SJSA1 (cell line): ENCODE results near the gene PPP1CB. TPM values are rescaled to one million over a fixed set of nuclear protein-coding genes. Genes with fewer than 3 reads are reported as not detected.
"Not testable (repeated sequence)": the region's sequence is repeated elsewhere in the genome, so short reads cannot be mapped to it uniquely, and the experiment has no call there.

Experiments
- DNase-seq, 2 experiments: peaks; one replicate each; pipeline ENCODE4 v3.0.0-alpha.2; 2015 to 2020; ENCODE audit warnings: low spot score in 2 of 2, low read depth in 1 of 2
- H3K27ac ChIP-seq: fragments of 250-450 bp; sonication (Bioruptor Pico); 2 replicates; pipeline ENCODE4 v1.5.1; 2020; ENCODE audit warnings: mild to moderate bottlenecking, moderate library complexity
- H3K27me3 ChIP-seq: fragments of 250-450 bp; sonication (Bioruptor Pico); replicated peaks from 2 replicates; pipeline ENCODE4 v1.5.1; 2020; ENCODE audit warnings: mild to moderate bottlenecking, moderate library complexity
- H3K36me3 ChIP-seq: fragments of 250-450 bp; sonication (Bioruptor Pico); 2 replicates; pipeline ENCODE4 v1.5.1; 2020; ENCODE audit warnings: mild to moderate bottlenecking
- H3K4me1 ChIP-seq: fragments of 250-450 bp; sonication (Bioruptor Pico); replicated peaks from 2 replicates; pipeline ENCODE4 v1.6.1; 2021; ENCODE audit warnings: mild to moderate bottlenecking
- H3K4me3 ChIP-seq: fragments of 250-450 bp; sonication (Bioruptor Pico); 2 replicates; pipeline ENCODE4 v1.5.1; 2020; ENCODE audit warnings: mild to moderate bottlenecking
- H3K9me3 ChIP-seq: fragments of 250-450 bp; sonication (Bioruptor Pico); replicated peaks from 2 replicates; pipeline ENCODE4 v1.5.1; 2020; ENCODE audit warnings: mild to moderate bottlenecking
- total RNA-seq: library from RNA; depleted of rRNA; stranded (reverse); fragments of >200 nt; shearing (Covaris generic); gene quantifications from 2 replicates; pipeline ENCODE4 v1.2.3, GENCODE V29; 2014

PPP1CB gene
- total RNA-seq, 1 experiment from 2014 or later, result 206 TPM

GRCh38 chr2:28725021-28725711 lies 26.5 kb upstream of the PPP1CB start:
- no peak overlapping the region for H3K27ac ChIP-seq
- H3K4me3 ChIP-seq, result no peak overlapping the region
- no peaks in the 10 kb centered on the region for H3K27me3 ChIP-seq
- no peaks in the 10 kb centered on the region for H3K9me3 ChIP-seq
- no peak for DNase-seq
- H3K36me3 ChIP-seq, result no peaks in the 10 kb centered on the region
- H3K4me1 ChIP-seq, result peaks cover 7% of the 10 kb centered on the region; the same call in 1 of the 2 replicates

- H3K4me1 ChIP-seq, result peaks cover 7% of the 10 kb centered on the region; the same call in 1 of the 2 replicates
- no peak overlapping the region for H3K4me3 ChIP-seq
- no peak for DNase-seq
- H3K27ac ChIP-seq, result no peak overlapping the region
- no peaks in the 10 kb centered on the region for H3K36me3 ChIP-seq
- no peaks in the 10 kb centered on the region for H3K27me3 ChIP-seq
- no peaks in the 10 kb centered on the region for H3K9me3 ChIP-seq
Measured at GRCh38 chr2:28726177-28726576, 25.5 kb upstream of the PPP1CB start.

- H3K4me3 ChIP-seq, result no peak overlapping the region
Measured at GRCh38 chr2:28729698-28730097, 21.9 kb upstream of the PPP1CB start.

GRCh38 chr2:28730641-28731146 lies 20.9 kb upstream of the PPP1CB start:
- Histone ChIP-seq H3K4me1 (peaks cover 22% of the 10 kb centered on the region), H3K9me3 (no peaks in the 10 kb centered on the region), H3K27ac (no peak overlapping the region), H3K36me3 (no peaks in the 10 kb centered on the region), H3K27me3 (no peaks in the 10 kb centered on the region), H3K4me3 (no peak overlapping the region)
- no peak for DNase-seq

More at GRCh38 chr2:28729698-28730097, 21.9 kb upstream of the PPP1CB start:
- Histone ChIP-seq H3K36me3 (no peaks in the 10 kb centered on the region), H3K4me1 (peaks cover 14% of the 10 kb centered on the region), H3K27ac (no peak overlapping the region), H3K27me3 (no peaks in the 10 kb centered on the region), H3K9me3 (no peaks in the 10 kb centered on the region)
- no peak for DNase-seq

- Histone ChIP-seq H3K36me3 (no peaks in the 10 kb centered on the region; the same call in 1 of the 2 replicates), H3K27me3 (no peaks in the 10 kb centered on the region), H3K9me3 (no peaks in the 10 kb centered on the region; the same call in 1 of the 2 replicates), H3K4me3 (no peak overlapping the region), H3K4me1 (peaks cover 29% of the 10 kb centered on the region), H3K27ac (no peak overlapping the region)
- no peak for DNase-seq
Measured at GRCh38 chr2:28735511-28735910, 16.1 kb upstream of the PPP1CB start.

- peak overlapping the region; percentile 15; the same call in 1 of the 2 replicates for H3K27ac ChIP-seq
- no peaks in the 10 kb centered on the region; the same call in 1 of the 2 replicates for H3K9me3 ChIP-seq
- peak in 1 of 2 experiments; percentile 31 for DNase-seq
- H3K4me1 ChIP-seq, result peaks cover 29% of the 10 kb centered on the region
- H3K27me3 ChIP-seq, result no peaks in the 10 kb centered on the region
- no peak overlapping the region for H3K4me3 ChIP-seq
- H3K36me3 ChIP-seq, result no peaks in the 10 kb centered on the region; the same call in 1 of the 2 replicates
Measured at GRCh38 chr2:28736034-28736433, 15.6 kb upstream of the PPP1CB start.

- H3K9me3 ChIP-seq, result no peaks in the 10 kb centered on the region; the same call in 1 of the 2 replicates
- no peak overlapping the region for H3K27ac ChIP-seq
- no peaks in the 10 kb centered on the region; the same call in 1 of the 2 replicates for H3K36me3 ChIP-seq
- peaks cover 29% of the 10 kb centered on the region for H3K4me1 ChIP-seq
- DNase-seq, result no peak
- no peaks in the 10 kb centered on the region for H3K27me3 ChIP-seq
- H3K4me3 ChIP-seq, result no peak overlapping the region
Measured at GRCh38 chr2:28737655-28738054, 14.0 kb upstream of the PPP1CB start.

GRCh38 chr2:28742619-28743018 lies 9.0 kb upstream of the PPP1CB start:
- H3K9me3 ChIP-seq, H3K27ac ChIP-seq, H3K36me3 ChIP-seq, H3K4me3 ChIP-seq, DNase-seq, H3K4me1 ChIP-seq, H3K27me3 ChIP-seq: not testable (repeated sequence)

GRCh38 chr2:28745225-28745624 lies 6.4 kb upstream of the PPP1CB start:
- no peak for DNase-seq
- Histone ChIP-seq H3K4me3 (no peak overlapping the region), H3K27ac (no peak overlapping the region), H3K36me3 (no peaks in the 10 kb centered on the region), H3K27me3 (no peaks in the 10 kb centered on the region), H3K9me3 (no peaks in the 10 kb centered on the region), H3K4me1 (peaks cover 5% of the 10 kb centered on the region)

GRCh38 chr2:28745876-28746275 lies 5.8 kb upstream of the PPP1CB start:
- Histone ChIP-seq H3K36me3 (no peaks in the 10 kb centered on the region), H3K27ac (no peak overlapping the region), H3K4me1 (peaks cover 12% of the 10 kb centered on the region), H3K27me3 (no peaks in the 10 kb centered on the region), H3K9me3 (no peaks in the 10 kb centered on the region), H3K4me3 (no peak overlapping the region)
- no peak for DNase-seq

GRCh38 chr2:28746429-28747111 lies 5.1 kb upstream of the PPP1CB start:
- peaks cover 15% of the 10 kb centered on the region for H3K4me1 ChIP-seq
- no peaks in the 10 kb centered on the region for H3K27me3 ChIP-seq
- H3K4me3 ChIP-seq, result no peak overlapping the region
- no peaks in the 10 kb centered on the region for H3K9me3 ChIP-seq
- no peak overlapping the region for H3K27ac ChIP-seq
- no peaks in the 10 kb centered on the region for H3K36me3 ChIP-seq
- no peak for DNase-seq

- H3K27me3 ChIP-seq, result no peaks in the 10 kb centered on the region
- H3K36me3 ChIP-seq, result peaks cover 8% of the 10 kb centered on the region
- DNase-seq, result no peak
- H3K4me3 ChIP-seq, result no peak overlapping the region
- H3K4me1 ChIP-seq, result peaks cover 15% of the 10 kb centered on the region
- H3K27ac ChIP-seq, result no peak overlapping the region
- H3K9me3 ChIP-seq, result no peaks in the 10 kb centered on the region
Measured at GRCh38 chr2:28747714-28748113, 3.9 kb upstream of the PPP1CB start.

- H3K27me3 ChIP-seq, result no peaks in the 10 kb centered on the region
Measured at GRCh38 chr2:28748176-28748575, 3.5 kb upstream of the PPP1CB start.

GRCh38 chr2:28748941-28749340 lies 2.7 kb upstream of the PPP1CB start:
- no peak overlapping the region for H3K27ac ChIP-seq
- H3K36me3 ChIP-seq, result peaks cover 12% of the 10 kb centered on the region
- H3K27me3 ChIP-seq, result no peaks in the 10 kb centered on the region
- peaks cover 15% of the 10 kb centered on the region for H3K4me1 ChIP-seq
- H3K4me3 ChIP-seq, result no peak overlapping the region
- no peak for DNase-seq
- H3K9me3 ChIP-seq, result no peaks in the 10 kb centered on the region

More at GRCh38 chr2:28748176-28748575, 3.5 kb upstream of the PPP1CB start:
- no peak overlapping the region for H3K27ac ChIP-seq
- H3K4me3 ChIP-seq, result no peak overlapping the region
- peaks cover 12% of the 10 kb centered on the region for H3K36me3 ChIP-seq
- H3K4me1 ChIP-seq, result peaks cover 15% of the 10 kb centered on the region
- H3K9me3 ChIP-seq, result no peaks in the 10 kb centered on the region
- DNase-seq, result no peak
